Raji (cell line): Measurements from ENCODE around the gene MSANTD2.

ENCODE experiments used
- POLR2A ChIP-seq: IDR thresholded peaks from 2 replicates; pipeline ENCODE4 v1.6.1; 2011; ENCODE audit warnings: low read depth, low read length, control low read depth; ENCODE audit not compliant: insufficient read depth

The MSANTD2 gene

GRCh38 chr11:124756033-124756752, 44.0 kb downstream of the MSANTD2 start:
- TF ChIP-seq POLR2A = no peak

GRCh38 chr11:124754710-124755109, 45.5 kb downstream of the MSANTD2 start:
- no peak for TF ChIP-seq POLR2A

- no peak for TF ChIP-seq POLR2A
Measured at GRCh38 chr11:124754309-124754708, 45.9 kb downstream of the MSANTD2 start.

DNA sequence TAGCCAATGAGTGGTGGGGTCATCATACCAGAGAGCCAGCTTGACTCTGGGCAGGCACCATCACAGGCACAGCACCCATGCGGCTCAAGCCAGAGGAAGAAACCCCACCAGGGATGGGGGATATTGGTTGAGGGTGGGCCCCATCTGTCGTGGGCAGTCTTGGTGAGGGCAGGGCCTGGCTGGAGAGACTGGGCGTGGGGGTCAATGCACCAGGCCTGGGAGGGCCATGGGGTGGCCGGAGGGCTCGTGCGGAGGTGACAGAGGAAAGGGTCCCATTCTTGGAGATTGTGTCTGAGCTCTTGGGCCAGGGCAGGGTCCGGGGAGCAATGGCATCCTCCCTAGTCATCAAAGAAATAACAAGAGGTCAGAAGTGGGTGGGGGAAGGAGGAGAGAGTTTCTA, 46.6 kb downstream of the MSANTD2 start:
- TF ChIP-seq POLR2A = no peak

DNA sequence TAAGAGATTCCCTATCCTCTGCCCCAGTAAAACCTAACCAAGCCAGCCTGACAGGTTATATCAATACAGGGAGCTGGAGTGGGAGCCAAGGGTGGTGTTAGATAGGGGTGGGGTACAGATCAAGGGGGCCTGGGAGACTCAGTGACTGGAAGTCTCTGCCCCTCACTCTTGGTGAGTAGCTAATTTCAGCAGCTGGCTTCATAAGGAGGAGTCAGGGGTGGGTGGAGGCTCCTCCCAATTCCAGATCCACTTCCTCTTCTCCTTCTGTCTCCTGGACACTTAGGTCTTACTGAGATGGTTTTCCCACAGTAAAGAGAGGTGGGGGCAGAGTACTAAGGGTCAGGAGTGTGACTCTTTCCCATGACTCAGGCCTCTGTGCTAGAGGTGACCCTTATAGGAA, 47.0 kb downstream of the MSANTD2 start:
- no peak for TF ChIP-seq POLR2A

DNA sequence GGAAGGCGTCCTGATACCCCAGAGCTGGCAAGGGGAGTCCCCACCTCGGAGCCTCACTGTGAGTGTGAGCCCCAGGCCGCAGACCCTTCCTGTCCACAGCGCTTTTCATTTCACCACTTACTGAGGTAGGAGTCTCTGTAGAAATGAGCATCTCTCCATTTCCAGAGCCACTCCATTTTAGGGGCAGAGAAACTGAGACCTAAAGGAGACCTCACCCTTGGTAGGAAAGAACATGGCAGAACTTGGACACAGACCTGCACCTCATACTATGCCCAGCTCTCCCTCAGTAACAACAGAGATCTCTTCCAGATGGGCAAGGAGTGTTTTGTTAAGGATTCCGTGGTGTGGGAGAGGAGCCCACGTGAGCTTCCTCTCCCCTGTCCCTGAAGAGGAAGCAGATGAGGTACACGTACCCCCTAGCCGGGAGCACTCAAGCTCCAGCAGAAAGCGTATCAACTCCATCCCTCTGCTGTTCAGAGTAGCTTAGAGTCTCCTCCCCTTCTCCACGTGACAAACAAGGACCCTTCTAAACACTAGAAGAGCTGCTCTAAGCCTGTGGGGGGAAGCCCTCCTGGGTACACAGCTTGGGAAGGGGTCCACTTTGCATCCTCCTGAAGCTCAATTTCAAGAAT, 47.6 kb downstream of the MSANTD2 start:
- no peak for TF ChIP-seq POLR2A

DNA sequence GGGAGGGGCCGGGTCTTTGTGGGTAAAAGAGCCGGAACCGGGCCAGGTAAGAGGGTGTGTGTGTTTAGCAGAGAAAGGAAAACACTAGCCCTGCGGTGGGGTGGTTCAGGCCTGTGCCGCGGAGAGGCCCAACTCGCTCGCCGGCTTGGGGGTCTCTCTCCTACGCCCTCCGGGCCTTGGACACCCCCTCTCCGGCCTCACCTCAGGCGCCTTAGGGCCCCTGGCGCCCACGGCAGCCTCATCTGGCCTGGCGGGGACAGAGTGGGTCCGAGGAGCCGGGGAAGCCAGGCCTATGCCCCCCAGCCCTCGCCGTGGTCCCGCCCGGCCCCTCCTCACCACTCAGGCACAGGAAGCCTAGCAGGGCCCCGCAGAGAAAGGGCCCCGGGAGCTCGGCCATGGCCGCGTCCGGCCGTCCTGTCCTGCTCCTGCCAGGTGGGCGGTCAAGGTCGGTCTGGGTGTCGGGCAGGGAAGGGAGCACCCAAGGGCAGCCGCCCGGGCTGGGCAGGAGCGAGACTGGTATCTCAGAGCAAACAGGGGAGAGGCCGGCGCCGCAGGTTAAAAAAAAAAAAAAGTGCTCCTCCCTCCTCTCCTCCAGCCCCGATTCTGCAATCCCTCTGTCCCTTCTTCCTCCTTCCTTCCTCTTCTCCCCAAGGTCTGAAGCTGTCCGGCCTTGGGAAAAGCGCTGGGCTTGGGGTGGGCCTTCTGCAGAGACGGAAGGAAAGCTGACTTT, 48.3 kb downstream of the MSANTD2 start, which contains the start of gene VSIG2:
TSS of gene VSIG2 (minus strand) at position 515 of the 730 bp plus-strand sequence. CDS start at position 397, 118 bp downstream.
- TF ChIP-seq POLR2A = no peak

DNA sequence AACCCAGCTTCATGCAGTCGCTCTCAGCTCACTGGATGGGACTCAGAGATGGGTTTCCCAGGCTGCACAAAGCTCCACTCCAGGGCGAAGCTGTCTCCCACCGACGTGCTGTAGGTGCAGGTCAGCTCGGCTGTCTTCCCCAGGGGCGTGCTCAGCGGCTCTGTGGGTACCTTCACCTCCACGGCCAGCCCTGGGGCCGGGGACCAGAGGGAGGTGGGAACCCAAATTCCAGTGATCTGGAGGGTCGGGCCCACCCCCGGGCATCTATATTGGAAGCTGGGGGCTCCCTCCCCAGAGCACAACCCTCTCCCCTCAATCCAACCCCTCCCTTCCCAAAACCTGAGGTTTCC, 48.8 kb downstream of the MSANTD2 start:
- TF ChIP-seq POLR2A = no peak

DNA sequence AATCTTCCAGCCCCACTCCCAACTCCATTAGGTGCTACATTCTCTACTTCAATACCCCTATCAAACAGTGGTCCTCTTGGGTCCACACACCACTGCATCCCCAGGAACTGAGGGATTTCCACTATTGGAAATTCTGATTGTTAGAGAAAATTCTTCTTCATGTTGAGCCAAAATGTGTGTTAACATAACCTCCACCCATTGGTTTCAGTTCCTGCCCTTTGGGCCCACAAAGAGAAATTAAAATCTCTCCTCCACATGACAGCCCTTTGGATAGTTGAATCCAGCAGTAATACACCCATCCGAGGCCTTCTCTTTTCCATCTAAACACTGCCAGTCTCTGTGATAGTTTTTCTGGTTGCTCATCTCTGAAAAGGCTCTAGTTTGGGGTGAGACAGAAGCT, 50.3 kb downstream of the MSANTD2 start:
- TF ChIP-seq POLR2A = no peak

DNA sequence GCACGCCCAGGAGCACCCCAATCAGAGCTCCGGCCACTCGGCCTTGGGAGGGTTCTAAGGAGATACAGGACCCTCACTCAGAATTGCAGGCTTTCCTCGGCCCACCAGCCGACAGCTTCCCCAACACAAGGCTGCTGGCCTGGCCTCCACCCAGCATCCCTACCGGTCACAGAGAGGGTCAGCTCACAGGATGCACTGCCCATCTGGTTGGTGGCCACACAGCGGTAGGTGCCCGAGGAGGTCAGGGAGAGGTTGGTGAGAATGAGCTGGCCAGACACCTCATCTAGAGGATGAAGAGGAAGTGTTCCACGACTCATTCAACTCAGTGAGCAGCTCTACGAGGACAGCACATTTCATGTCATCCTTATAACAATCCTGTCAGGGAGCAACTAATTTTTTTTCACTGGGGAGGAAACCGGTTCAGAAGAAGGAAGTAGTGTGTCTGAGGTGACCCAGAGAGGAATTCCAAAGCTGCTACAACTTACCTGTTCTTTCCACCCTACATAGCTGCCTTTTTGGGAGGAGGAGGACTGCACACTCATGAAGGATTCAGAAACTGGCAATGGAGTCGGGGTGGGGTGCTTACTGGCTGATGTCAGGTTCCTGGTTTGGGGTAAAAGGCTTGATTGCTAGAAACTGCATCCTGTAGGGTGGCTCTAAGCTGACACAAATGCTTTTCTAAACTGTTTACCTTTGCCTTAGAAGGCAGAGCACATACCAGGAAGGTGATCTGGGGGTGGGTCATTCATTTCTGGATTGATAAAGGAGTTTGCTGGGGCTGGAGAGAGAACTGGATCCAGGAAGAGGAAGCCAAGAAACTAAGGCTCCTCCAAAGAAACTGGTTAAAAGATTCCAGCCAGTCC, 51.5 kb downstream of the MSANTD2 start:
- TF ChIP-seq POLR2A = no peak

DNA sequence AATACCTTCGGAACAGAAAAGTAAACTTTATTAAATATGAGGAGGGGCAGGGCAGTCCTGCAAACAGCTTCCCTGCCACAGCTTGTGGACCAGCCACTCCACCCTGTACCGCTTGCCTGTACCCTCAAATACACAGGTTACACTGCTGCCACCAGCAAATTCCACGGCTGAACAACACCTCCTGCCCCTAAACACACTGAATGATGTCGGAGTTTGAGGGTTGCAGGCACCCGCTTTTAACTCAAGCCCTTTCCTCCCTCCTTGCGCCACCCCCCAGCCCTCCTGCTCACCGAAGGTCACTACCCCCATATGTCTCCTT, 52.1 kb downstream of the MSANTD2 start:
- no peak for TF ChIP-seq POLR2A

- no peak for TF ChIP-seq POLR2A
Measured at GRCh38 chr11:124747406-124748099, 52.7 kb downstream of the MSANTD2 start.

DNA sequence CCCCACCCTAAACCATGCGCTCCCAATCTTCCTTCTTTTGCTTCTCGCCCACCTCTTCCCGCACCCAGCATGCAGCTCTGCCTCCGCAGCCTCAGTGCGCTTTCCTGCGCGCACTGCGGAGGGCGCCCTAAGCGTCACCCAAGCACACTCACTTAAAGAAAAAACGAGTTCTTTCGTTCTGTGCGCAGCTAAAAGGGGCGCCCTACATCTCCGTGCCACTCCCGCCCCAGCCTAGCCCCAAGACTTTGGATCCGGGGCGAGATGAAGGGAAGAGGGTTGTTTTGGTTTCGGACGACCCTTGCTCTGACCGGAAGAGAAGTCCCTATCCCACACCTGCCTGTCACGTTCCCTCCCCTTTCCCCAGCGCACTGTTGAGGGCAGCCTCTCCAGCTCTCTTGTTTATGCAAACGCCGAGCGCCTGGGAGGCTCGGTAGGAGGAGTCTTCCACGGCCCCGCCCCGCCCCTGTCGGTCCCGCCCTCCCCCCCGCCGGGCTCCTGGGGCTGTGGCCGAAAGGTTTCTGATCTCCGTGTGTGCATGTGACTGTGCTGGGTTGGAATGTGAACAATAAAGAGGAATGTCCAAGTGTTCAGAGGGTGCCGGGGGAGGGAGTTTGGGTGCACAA, 53.5 kb downstream of the MSANTD2 start:
- TF ChIP-seq POLR2A = peak; percentile 70
